ENCODE measurements around the gene CEBPA. TPM values are rescaled to one million over a fixed set of nuclear protein-coding genes. Genes with fewer than 3 reads are reported as not detected.

CEBPA gene
- total and polyA plus RNA-seq, 4 donors = 32.9 to 112 (median 82.7) TPM

GRCh38 chr19:33325920-33326319 is 23.6 kb upstream of the CEBPA start:
- WGBS = 47% methylated on average over 5 of the region's 5 CpGs
- TF ChIP-seq RAD21 (IDR thresholded peaks at IDR 0.05) = peak; percentile 32 to 53
- TF ChIP-seq RXRA (IDR thresholded peaks at IDR 0.05) = peak; percentile 66 to 83
- TF ChIP-seq JUND (IDR thresholded peaks at IDR 0.05) = peak; percentile 18 to 52
- peak in 1 of 2 donors; percentile 20 for TF ChIP-seq GABPA (IDR thresholded peaks at IDR 0.05 in 1 of 2, conservative IDR thresholded peaks at IDR 0.05 in 1 of 2)
- peak; percentile 57 for TF ChIP-seq REST (IDR thresholded peaks at IDR 0.05)
- TF ChIP-seq ZBTB33 (IDR thresholded peaks at IDR 0.05) = peak; percentile 51
- no peak for TF ChIP-seq CTCF (IDR thresholded peaks at IDR 0.05; ENCODE audit: low read depth, low read length, missing input control)
- TF ChIP-seq SP1 (IDR thresholded peaks at IDR 0.05) = peak; percentile 81
- peak; percentile 14 to 27 for TF ChIP-seq EGR1 (IDR thresholded peaks at IDR 0.05; ENCODE audit: low read depth in 2 of 2)
- TF ChIP-seq FOXA2 (IDR thresholded peaks at IDR 0.05) = peak; percentile 43
- peak in 1 of 2 donors; percentile 66 for TF ChIP-seq HNF4A (conservative IDR thresholded peaks at IDR 0.05)
- TF ChIP-seq HNF4G (IDR thresholded peaks at IDR 0.05) = no peak
- peak; percentile 67 for TF ChIP-seq YY1 (IDR thresholded peaks at IDR 0.05)
- peak; percentile 7 for TF ChIP-seq FOXA1 (IDR thresholded peaks at IDR 0.05)
- TF ChIP-seq MAX (IDR thresholded peaks at IDR 0.05) = peak; percentile 86
- TF ChIP-seq TAF1 (conservative IDR thresholded peaks at IDR 0.05) = no peak
- TF ChIP-seq ATF3 (IDR thresholded peaks at IDR 0.05) = no peak
- TF ChIP-seq NR2F2 (IDR thresholded peaks at IDR 0.05) = peak; percentile 38
- peak overlapping the region in 1 of 3 donors; percentile 8 for H3K4me3 ChIP-seq (ENCODE audit: low read depth in 1 of 3, low read length in 3 of 3)
- no peak overlapping the region for H3K9ac ChIP-seq (ENCODE audit: low read depth in 1 of 2, low read length in 2 of 2)
- peaks cover 5 to 30% (median 17%) of the 10 kb centered on the region in 4 donors for H3K4me1 ChIP-seq (ENCODE audit: control insufficient read depth in 4 of 4, insufficient read depth in 4 of 4, low read length in 3 of 4)
- no peak overlapping the region for H3K27ac ChIP-seq (ENCODE audit: low read depth in 1 of 2, low read length in 2 of 2)
- H3K9me3 ChIP-seq (ENCODE audit: control insufficient read depth in 4 of 4, low read length in 3 of 4) = peaks cover 0 to 4% (median 3%) of the 10 kb centered on the region in 4 donors
- DNase-seq (ENCODE audit: low spot score) = no peak
- no peaks in the 10 kb centered on the region for H3K27me3 ChIP-seq (ENCODE audit: control insufficient read depth in 4 of 4, insufficient read depth in 4 of 4, low read length in 3 of 4)
- no peaks in the 10 kb centered on the region for H3K36me3 ChIP-seq (ENCODE audit: control insufficient read depth in 4 of 4, insufficient read depth in 3 of 4, low read depth in 1 of 4, low read length in 3 of 4)

Measured in liver (tissue), 9 donors.